ENCODE results near the gene ST6GALNAC2.

Gene ST6GALNAC2

GRCh38 chr17:76540381-76541300 is 45.0 kb downstream of the ST6GALNAC2 start (continued):
- no peak for TF ChIP-seq BCL11B (tag by site-specific recombination; IDR thresholded peaks at IDR 0.05; ENCODE audit: low read depth)
- TF ChIP-seq ZNF23 (tag by site-specific recombination; IDR thresholded peaks at IDR 0.05; ENCODE audit: borderline replicate concordance), result no peak
- TF ChIP-seq BCL11A (tag by site-specific recombination; IDR thresholded peaks at IDR 0.05; ENCODE audit: low read depth), result peak; percentile 66; the same call in 1 of the 2 replicates
- TF ChIP-seq REST (tag by site-specific recombination; IDR thresholded peaks at IDR 0.05), result peak; percentile 34; the same call in 1 of the 2 replicates
- TF ChIP-seq ZNF514 (tag by site-specific recombination; IDR thresholded peaks at IDR 0.05), result no peak
- 0 out of 2 replicates have a peak, but pooled peaks have one; percentile 45 for TF ChIP-seq ZNF398 (tag by site-specific recombination; IDR thresholded peaks at IDR 0.05)
- TF ChIP-seq ZNF639 (tag by site-specific recombination; IDR thresholded peaks at IDR 0.05), result no peak
- no peak for TF ChIP-seq GFI1B (tag by site-specific recombination; IDR thresholded peaks at IDR 0.05)
- TF ChIP-seq, protein P1, sequence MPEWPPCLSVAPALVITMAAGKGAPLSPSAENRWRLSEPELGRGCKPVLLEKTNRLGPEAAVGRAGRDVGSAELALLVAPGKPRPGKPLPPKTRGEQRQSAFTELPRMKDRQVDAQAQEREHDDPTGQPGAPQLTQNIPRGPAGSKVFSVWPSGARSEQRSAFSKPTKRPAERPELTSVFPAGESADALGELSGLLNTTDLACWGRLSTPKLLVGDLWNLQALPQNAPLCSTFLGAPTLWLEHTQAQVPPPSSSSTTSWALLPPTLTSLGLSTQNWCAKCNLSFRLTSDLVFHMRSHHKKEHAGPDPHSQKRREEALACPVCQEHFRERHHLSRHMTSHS (tag by site-specific recombination; IDR thresholded peaks at IDR 0.05), result no peak
- TF ChIP-seq ZNF521 (tag by site-specific recombination; IDR thresholded peaks at IDR 0.05), result no peak
- peak; percentile 76 for TF ChIP-seq ZFHX2 (tag by site-specific recombination; conservative IDR thresholded peaks at IDR 0.05)
- peak; percentile 61 for TF ChIP-seq GLIS1 (tag by site-specific recombination; IDR thresholded peaks at IDR 0.05)
- TF ChIP-seq CTCF (tag by site-specific recombination; IDR thresholded peaks at IDR 0.05), result peak; percentile 81
- TF ChIP-seq ZNF623 (tag by site-specific recombination; IDR thresholded peaks at IDR 0.05), result no peak
- TF ChIP-seq, protein P2, sequence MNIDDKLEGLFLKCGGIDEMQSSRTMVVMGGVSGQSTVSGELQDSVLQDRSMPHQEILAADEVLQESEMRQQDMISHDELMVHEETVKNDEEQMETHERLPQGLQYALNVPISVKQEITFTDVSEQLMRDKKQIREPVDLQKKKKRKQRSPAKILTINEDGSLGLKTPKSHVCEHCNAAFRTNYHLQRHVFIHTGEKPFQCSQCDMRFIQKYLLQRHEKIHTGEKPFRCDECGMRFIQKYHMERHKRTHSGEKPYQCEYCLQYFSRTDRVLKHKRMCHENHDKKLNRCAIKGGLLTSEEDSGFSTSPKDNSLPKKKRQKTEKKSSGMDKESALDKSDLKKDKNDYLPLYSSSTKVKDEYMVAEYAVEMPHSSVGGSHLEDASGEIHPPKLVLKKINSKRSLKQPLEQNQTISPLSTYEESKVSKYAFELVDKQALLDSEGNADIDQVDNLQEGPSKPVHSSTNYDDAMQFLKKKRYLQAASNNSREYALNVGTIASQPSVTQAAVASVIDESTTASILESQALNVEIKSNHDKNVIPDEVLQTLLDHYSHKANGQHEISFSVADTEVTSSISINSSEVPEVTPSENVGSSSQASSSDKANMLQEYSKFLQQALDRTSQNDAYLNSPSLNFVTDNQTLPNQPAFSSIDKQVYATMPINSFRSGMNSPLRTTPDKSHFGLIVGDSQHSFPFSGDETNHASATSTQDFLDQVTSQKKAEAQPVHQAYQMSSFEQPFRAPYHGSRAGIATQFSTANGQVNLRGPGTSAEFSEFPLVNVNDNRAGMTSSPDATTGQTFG (tag by site-specific recombination; IDR thresholded peaks at IDR 0.05; ENCODE audit: borderline replicate concordance), result no peak
- peak; percentile 80 for TF ChIP-seq PATZ1 (tag by site-specific recombination; IDR thresholded peaks at IDR 0.05)
- peak; percentile 72 for TF ChIP-seq ZBTB8A (tag by site-specific recombination; IDR thresholded peaks at IDR 0.05)
- TF ChIP-seq ATF2 (tag by site-specific recombination; IDR thresholded peaks at IDR 0.05; ENCODE audit: low read depth), result peak; percentile 99
- TF ChIP-seq, protein P3, sequence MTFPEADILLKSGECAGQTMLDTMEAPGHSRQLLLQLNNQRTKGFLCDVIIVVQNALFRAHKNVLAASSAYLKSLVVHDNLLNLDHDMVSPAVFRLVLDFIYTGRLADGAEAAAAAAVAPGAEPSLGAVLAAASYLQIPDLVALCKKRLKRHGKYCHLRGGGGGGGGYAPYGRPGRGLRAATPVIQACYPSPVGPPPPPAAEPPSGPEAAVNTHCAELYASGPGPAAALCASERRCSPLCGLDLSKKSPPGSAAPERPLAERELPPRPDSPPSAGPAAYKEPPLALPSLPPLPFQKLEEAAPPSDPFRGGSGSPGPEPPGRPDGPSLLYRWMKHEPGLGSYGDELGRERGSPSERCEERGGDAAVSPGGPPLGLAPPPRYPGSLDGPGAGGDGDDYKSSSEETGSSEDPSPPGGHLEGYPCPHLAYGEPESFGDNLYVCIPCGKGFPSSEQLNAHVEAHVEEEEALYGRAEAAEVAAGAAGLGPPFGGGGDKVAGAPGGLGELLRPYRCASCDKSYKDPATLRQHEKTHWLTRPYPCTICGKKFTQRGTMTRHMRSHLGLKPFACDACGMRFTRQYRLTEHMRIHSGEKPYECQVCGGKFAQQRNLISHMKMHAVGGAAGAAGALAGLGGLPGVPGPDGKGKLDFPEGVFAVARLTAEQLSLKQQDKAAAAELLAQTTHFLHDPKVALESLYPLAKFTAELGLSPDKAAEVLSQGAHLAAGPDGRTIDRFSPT (tag by site-specific recombination; IDR thresholded peaks at IDR 0.05), result peak; percentile 62
